WTC11 (cell line): ENCODE measurements around the gene DYSF. TPM values are rescaled to one million over a fixed set of nuclear protein-coding genes. Genes with fewer than 3 reads are reported as not detected.

Source experiments
- ATAC-seq: fragments of 200-7000 bp; cut with Tn5 transposase; 2 replicates; pipeline ENCODE4 v1.10.0; 2021; ENCODE audit warnings: mild to moderate bottlenecking, moderate library complexity
- CTCF ChIA-PET: fragments of 300-600 bp; sonication (Branson Sonifier 250); formaldehyde crosslinking; loops from one replicate; lab custom pipeline; 2021; ENCODE audit warnings: antibody characterized with exemption; lab: Charles Lee
- POLR2A ChIA-PET: fragments of 350-600 bp; sonication (Branson Sonifier 250); formaldehyde crosslinking; loops from one replicate; lab custom pipeline; 2021; ENCODE audit warnings: antibody characterized with exemption; lab: Charles Lee
- DNase-seq: peaks from one replicate; pipeline ENCODE4 v3.0.0; 2021; ENCODE audit warnings: low spot score
- H3K27ac Mint-ChIP-seq: 2 replicates; pipeline ENCODE4 v1.8.0; 2021; ENCODE audit warnings: mixed read lengths
- H3K27me3 Mint-ChIP-seq: 2 replicates; pipeline ENCODE4 v1.8.0; 2021; ENCODE audit warnings: low read depth, mild to moderate bottlenecking, moderate library complexity, mixed read lengths
- H3K36me3 Mint-ChIP-seq: 2 replicates; pipeline ENCODE4 v1.8.0; 2021; ENCODE audit warnings: mixed read lengths
- H3K4me1 Mint-ChIP-seq: 2 replicates; pipeline ENCODE4 v1.8.0; 2022; ENCODE audit warnings: mixed read lengths
- H3K4me3 Mint-ChIP-seq: 2 replicates; pipeline ENCODE4 v1.8.0; 2021; ENCODE audit warnings: mild to moderate bottlenecking, moderate library complexity, mixed read lengths
- H3K9me3 Mint-ChIP-seq: 2 replicates; pipeline ENCODE4 v1.8.0; 2021; ENCODE audit warnings: mixed read lengths
- EMX1 ChIP-seq: fragments of 250-450 bp; sonication (Bioruptor Pico); IDR thresholded peaks from 2 replicates; pipeline ENCODE4 v1.8.0; 2021; ENCODE audit warnings: mild to moderate bottlenecking
- GTF2I ChIP-seq: fragments of 250-450 bp; sonication (Bioruptor Pico); conservative IDR thresholded peaks from 2 replicates; pipeline ENCODE4 v1.4.0; 2021; ENCODE audit warnings: mild to moderate bottlenecking
- NFATC4 ChIP-seq: fragments of 250-450 bp; sonication (Bioruptor Pico); IDR thresholded peaks from 2 replicates; pipeline ENCODE4 v1.9.0; 2021; ENCODE audit warnings: mild to moderate bottlenecking
- NR2C2 ChIP-seq: sonication (generic); formaldehyde crosslinking; IDR thresholded peaks from 2 replicates; pipeline ENCODE4 v1.8.0; 2022; ENCODE audit warnings: mild to moderate bottlenecking, missing genetic modification reagents
- NR3C1 ChIP-seq: sonication (generic); formaldehyde crosslinking; conservative IDR thresholded peaks from 2 replicates; pipeline ENCODE4 v1.8.1; 2023; ENCODE audit warnings: low read depth, mild to moderate bottlenecking, missing genetic modification reagents
- OVOL2 ChIP-seq: fragments of 250-450 bp; sonication (Bioruptor Pico); IDR thresholded peaks from 2 replicates; pipeline ENCODE4 v1.9.0; 2021; ENCODE audit warnings: mild to moderate bottlenecking, borderline replicate concordance
- TP53 ChIP-seq: sonication (generic); formaldehyde crosslinking; IDR thresholded peaks from 2 replicates; pipeline ENCODE4 v1.8.1; 2023; ENCODE audit warnings: mild to moderate bottlenecking, missing genetic modification reagents
- ZNF232 ChIP-seq: sonication (generic); formaldehyde crosslinking; IDR thresholded peaks from 2 replicates; pipeline ENCODE4 v1.8.0; 2022; ENCODE audit warnings: mild to moderate bottlenecking, missing genetic modification reagents
- ZNF317 ChIP-seq: sonication (generic); formaldehyde crosslinking; IDR thresholded peaks from 2 replicates; pipeline ENCODE4 v1.8.1; 2023; ENCODE audit warnings: low read depth, mild to moderate bottlenecking, moderate library complexity, missing genetic modification reagents, borderline replicate concordance
- ZNF396 ChIP-seq: fragments of 250-450 bp; sonication (Bioruptor Pico); IDR thresholded peaks from 2 replicates; pipeline ENCODE4 v1.8.0; 2021; ENCODE audit warnings: mild to moderate bottlenecking, moderate library complexity, borderline replicate concordance
- total RNA-seq: library from RNA; stranded (reverse); gene quantifications from 3 replicates; pipeline ENCODE4 v1.2.3, GENCODE V29; 2021
- TF ChIP-seq, protein P1 (sequence below): fragments of 250-450 bp; sonication (Bioruptor Pico); IDR thresholded peaks from 2 replicates; pipeline ENCODE4 v1.9.0; 2021; ENCODE audit warnings: mild to moderate bottlenecking, borderline replicate concordance
- TF ChIP-seq, protein P2 (sequence below): fragments of 200-600 bp; IDR thresholded peaks from 2 replicates; pipeline ENCODE4 v1.8.0; 2022; ENCODE audit warnings: antibody characterized with exemption
- TF ChIP-seq, protein P3 (sequence below): sonication (generic); formaldehyde crosslinking; IDR thresholded peaks from 2 replicates; pipeline ENCODE4 v1.8.0; 2023; ENCODE audit warnings: missing genetic modification reagents, mild to moderate bottlenecking, borderline replicate concordance
- TF ChIP-seq, protein P4 (sequence below): sonication (generic); formaldehyde crosslinking; conservative IDR thresholded peaks from 2 replicates; pipeline ENCODE4 v1.8.1; 2022; ENCODE audit warnings: mild to moderate bottlenecking, missing genetic modification reagents
- TF ChIP-seq, protein P5 (sequence below): sonication (generic); formaldehyde crosslinking; IDR thresholded peaks from 2 replicates; pipeline ENCODE4 v1.8.1; 2022; ENCODE audit warnings: mild to moderate bottlenecking, moderate library complexity, missing genetic modification reagents
- TF ChIP-seq, protein P6 (sequence below): sonication (generic); formaldehyde crosslinking; IDR thresholded peaks from 2 replicates; pipeline ENCODE4 v1.8.0; 2022; ENCODE audit warnings: missing genetic modification reagents

DYSF gene
- total RNA-seq, 1 experiment from 2014 or later, result 14.8 TPM

DNA sequence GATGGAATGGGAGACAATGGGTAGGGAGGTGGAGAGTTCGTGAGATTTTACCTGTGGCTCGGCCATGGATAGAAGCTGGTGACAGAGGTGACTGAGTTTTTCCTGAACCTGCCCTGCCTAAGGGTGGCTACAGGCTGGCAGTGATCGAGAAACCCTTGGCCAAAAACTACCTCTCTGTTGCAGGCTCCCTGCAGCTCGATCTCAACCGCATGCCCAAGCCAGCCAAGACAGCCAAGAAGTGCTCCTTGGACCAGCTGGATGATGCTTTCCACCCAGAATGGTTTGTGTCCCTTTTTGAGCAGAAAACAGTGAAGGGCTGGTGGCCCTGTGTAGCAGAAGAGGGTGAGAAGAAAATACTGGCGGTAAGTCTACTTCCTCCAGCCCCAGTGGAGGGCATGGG, 225.5 kb downstream of the DYSF start (continued):
- TF ChIP-seq, protein P1, sequence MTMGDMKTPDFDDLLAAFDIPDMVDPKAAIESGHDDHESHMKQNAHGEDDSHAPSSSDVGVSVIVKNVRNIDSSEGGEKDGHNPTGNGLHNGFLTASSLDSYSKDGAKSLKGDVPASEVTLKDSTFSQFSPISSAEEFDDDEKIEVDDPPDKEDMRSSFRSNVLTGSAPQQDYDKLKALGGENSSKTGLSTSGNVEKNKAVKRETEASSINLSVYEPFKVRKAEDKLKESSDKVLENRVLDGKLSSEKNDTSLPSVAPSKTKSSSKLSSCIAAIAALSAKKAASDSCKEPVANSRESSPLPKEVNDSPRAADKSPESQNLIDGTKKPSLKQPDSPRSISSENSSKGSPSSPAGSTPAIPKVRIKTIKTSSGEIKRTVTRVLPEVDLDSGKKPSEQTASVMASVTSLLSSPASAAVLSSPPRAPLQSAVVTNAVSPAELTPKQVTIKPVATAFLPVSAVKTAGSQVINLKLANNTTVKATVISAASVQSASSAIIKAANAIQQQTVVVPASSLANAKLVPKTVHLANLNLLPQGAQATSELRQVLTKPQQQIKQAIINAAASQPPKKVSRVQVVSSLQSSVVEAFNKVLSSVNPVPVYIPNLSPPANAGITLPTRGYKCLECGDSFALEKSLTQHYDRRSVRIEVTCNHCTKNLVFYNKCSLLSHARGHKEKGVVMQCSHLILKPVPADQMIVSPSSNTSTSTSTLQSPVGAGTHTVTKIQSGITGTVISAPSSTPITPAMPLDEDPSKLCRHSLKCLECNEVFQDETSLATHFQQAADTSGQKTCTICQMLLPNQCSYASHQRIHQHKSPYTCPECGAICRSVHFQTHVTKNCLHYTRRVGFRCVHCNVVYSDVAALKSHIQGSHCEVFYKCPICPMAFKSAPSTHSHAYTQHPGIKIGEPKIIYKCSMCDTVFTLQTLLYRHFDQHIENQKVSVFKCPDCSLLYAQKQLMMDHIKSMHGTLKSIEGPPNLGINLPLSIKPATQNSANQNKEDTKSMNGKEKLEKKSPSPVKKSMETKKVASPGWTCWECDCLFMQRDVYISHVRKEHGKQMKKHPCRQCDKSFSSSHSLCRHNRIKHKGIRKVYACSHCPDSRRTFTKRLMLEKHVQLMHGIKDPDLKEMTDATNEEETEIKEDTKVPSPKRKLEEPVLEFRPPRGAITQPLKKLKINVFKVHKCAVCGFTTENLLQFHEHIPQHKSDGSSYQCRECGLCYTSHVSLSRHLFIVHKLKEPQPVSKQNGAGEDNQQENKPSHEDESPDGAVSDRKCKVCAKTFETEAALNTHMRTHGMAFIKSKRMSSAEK, result no peak
- TF ChIP-seq, protein P2, sequence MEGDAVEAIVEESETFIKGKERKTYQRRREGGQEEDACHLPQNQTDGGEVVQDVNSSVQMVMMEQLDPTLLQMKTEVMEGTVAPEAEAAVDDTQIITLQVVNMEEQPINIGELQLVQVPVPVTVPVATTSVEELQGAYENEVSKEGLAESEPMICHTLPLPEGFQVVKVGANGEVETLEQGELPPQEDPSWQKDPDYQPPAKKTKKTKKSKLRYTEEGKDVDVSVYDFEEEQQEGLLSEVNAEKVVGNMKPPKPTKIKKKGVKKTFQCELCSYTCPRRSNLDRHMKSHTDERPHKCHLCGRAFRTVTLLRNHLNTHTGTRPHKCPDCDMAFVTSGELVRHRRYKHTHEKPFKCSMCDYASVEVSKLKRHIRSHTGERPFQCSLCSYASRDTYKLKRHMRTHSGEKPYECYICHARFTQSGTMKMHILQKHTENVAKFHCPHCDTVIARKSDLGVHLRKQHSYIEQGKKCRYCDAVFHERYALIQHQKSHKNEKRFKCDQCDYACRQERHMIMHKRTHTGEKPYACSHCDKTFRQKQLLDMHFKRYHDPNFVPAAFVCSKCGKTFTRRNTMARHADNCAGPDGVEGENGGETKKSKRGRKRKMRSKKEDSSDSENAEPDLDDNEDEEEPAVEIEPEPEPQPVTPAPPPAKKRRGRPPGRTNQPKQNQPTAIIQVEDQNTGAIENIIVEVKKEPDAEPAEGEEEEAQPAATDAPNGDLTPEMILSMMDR, result no peak
- TF ChIP-seq, protein P3, sequence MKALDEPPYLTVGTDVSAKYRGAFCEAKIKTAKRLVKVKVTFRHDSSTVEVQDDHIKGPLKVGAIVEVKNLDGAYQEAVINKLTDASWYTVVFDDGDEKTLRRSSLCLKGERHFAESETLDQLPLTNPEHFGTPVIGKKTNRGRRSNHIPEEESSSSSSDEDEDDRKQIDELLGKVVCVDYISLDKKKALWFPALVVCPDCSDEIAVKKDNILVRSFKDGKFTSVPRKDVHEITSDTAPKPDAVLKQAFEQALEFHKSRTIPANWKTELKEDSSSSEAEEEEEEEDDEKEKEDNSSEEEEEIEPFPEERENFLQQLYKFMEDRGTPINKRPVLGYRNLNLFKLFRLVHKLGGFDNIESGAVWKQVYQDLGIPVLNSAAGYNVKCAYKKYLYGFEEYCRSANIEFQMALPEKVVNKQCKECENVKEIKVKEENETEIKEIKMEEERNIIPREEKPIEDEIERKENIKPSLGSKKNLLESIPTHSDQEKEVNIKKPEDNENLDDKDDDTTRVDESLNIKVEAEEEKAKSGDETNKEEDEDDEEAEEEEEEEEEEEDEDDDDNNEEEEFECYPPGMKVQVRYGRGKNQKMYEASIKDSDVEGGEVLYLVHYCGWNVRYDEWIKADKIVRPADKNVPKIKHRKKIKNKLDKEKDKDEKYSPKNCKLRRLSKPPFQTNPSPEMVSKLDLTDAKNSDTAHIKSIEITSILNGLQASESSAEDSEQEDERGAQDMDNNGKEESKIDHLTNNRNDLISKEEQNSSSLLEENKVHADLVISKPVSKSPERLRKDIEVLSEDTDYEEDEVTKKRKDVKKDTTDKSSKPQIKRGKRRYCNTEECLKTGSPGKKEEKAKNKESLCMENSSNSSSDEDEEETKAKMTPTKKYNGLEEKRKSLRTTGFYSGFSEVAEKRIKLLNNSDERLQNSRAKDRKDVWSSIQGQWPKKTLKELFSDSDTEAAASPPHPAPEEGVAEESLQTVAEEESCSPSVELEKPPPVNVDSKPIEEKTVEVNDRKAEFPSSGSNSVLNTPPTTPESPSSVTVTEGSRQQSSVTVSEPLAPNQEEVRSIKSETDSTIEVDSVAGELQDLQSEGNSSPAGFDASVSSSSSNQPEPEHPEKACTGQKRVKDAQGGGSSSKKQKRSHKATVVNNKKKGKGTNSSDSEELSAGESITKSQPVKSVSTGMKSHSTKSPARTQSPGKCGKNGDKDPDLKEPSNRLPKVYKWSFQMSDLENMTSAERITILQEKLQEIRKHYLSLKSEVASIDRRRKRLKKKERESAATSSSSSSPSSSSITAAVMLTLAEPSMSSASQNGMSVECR, result no peak
- TF ChIP-seq TP53 (CRISPR knock-in tag), result no peak
- TF ChIP-seq, protein P4, sequence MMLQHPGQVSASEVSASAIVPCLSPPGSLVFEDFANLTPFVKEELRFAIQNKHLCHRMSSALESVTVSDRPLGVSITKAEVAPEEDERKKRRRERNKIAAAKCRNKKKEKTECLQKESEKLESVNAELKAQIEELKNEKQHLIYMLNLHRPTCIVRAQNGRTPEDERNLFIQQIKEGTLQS (CRISPR knock-in tag), result no peak
- no peak for TF ChIP-seq NFATC4 (CRISPR knock-in tag)

DNA sequence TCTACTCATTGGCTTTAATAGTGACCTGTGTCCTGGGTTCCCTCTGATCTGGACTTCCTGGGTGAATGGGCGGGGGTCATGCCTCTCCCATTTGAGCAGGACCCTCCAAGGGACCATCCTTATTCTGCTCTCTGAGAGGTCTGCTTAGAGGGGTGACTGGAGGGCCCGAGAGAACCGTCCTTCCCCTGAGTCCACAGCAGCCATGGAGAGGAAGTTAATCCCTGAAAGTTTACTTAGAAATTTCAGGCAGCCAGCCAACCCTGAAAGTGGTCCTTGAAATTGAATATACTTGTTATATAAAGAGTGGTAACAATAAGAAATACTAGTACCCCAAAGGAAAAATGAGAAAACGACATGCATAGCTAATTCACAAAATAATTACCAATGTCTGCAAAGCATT, 226.1 kb downstream of the DYSF start:
- no peak for TF ChIP-seq NFATC4 (CRISPR knock-in tag)
- no peak for TF ChIP-seq NR3C1
- no peak for TF ChIP-seq ZNF317 (CRISPR knock-in tag)
- TF ChIP-seq, protein P5, sequence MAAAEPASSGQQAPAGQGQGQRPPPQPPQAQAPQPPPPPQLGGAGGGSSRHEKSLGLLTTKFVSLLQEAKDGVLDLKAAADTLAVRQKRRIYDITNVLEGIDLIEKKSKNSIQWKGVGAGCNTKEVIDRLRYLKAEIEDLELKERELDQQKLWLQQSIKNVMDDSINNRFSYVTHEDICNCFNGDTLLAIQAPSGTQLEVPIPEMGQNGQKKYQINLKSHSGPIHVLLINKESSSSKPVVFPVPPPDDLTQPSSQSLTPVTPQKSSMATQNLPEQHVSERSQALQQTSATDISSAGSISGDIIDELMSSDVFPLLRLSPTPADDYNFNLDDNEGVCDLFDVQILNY (CRISPR knock-in tag), result no peak
- no peak for TF ChIP-seq ZNF232 (CRISPR knock-in tag)
- no peak for TF ChIP-seq OVOL2 (CRISPR knock-in tag)
- TF ChIP-seq EMX1, result no peak
- no peak for TF ChIP-seq ZNF396
- no peak for TF ChIP-seq NR2C2
- no peak for TF ChIP-seq GTF2I (CRISPR knock-in tag)
- TF ChIP-seq, protein P6, sequence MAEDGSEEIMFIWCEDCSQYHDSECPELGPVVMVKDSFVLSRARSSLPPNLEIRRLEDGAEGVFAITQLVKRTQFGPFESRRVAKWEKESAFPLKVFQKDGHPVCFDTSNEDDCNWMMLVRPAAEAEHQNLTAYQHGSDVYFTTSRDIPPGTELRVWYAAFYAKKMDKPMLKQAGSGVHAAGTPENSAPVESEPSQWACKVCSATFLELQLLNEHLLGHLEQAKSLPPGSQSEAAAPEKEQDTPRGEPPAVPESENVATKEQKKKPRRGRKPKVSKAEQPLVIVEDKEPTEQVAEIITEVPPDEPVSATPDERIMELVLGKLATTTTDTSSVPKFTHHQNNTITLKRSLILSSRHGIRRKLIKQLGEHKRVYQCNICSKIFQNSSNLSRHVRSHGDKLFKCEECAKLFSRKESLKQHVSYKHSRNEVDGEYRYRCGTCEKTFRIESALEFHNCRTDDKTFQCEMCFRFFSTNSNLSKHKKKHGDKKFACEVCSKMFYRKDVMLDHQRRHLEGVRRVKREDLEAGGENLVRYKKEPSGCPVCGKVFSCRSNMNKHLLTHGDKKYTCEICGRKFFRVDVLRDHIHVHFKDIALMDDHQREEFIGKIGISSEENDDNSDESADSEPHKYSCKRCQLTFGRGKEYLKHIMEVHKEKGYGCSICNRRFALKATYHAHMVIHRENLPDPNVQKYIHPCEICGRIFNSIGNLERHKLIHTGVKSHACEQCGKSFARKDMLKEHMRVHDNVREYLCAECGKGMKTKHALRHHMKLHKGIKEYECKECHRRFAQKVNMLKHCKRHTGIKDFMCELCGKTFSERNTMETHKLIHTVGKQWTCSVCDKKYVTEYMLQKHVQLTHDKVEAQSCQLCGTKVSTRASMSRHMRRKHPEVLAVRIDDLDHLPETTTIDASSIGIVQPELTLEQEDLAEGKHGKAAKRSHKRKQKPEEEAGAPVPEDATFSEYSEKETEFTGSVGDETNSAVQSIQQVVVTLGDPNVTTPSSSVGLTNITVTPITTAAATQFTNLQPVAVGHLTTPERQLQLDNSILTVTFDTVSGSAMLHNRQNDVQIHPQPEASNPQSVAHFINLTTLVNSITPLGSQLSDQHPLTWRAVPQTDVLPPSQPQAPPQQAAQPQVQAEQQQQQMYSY, result no peak
- TF ChIP-seq, all 79 proteins: peak for 0
- H3K36me3 Mint-ChIP-seq, result no peaks in the 10 kb centered on the region
- H3K9me3 Mint-ChIP-seq, result no peaks in the 10 kb centered on the region
- ChIA-PET CTCF (interaction anchor here (0.7 kb wide), 1 partner anchor 88 kb away, joined by 3 read pairs; no protein-coding TSS in a partner anchor), POLR2A (no interaction called here)
- DNase-seq, result no peak
- no peak for ATAC-seq
- H3K27ac Mint-ChIP-seq, result no peak overlapping the region
- no peaks in the 10 kb centered on the region for H3K4me1 Mint-ChIP-seq
- no peaks in the 10 kb centered on the region for H3K27me3 Mint-ChIP-seq
- no peak overlapping the region for H3K4me3 Mint-ChIP-seq
